ENCODE results near the gene SLC39A11. TPM values are rescaled to one million over a fixed set of nuclear protein-coding genes. Genes with fewer than 3 reads are reported as not detected.
"Not testable (repeated sequence)": the region's sequence is repeated elsewhere in the genome, so short reads cannot be mapped to it uniquely, and the experiment has no call there.

Gene SLC39A11
- total RNA-seq, 1 donor from 2014 or later, result 14.2 TPM

DNA sequence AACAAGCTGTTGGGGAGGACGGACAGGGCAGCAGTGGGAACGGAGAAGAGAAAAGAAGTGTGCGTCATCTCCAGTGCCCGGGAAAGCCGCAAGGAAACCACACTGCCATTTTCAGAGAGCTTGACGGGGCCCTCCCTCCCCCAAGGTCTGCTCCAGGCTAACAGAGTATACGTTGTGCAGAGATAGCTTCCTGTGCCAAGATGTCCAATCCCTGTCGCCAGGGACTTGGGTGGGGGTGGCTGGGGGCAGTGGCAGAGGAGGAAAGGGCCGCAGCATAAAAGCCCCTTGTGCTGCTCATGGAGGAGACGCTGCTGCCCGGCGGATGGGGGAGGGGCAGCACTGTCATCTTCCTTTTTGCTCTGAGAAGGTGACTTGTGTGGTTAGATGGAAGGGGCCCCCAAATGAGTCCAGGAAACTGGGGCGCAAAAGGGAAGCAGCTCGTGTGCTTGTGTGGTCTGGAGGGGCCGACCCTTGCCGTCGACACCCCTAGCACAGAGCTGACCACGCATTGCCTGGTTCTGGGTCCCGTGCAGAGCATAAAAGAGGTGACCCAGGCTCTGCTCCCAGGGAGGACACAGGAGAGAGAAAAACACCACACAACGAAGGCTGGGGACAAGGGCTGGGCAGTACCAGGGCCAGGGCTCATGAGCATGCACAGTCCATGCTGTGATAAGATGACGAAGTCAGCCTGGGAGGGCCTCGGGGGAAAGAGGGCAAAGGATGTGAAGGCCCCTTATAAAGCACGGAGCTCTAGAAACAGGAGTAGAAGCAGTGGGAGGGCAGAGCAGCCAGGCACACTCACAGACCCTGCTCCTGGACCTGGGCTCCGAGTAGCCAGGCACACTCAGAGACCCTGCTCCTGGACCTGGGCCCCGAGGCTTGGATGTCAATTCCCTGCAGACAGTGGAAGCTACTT is 372.7 kb downstream of the SLC39A11 start:
- DNase-seq (ENCODE audit: low read depth, low spot score), result no peak

DNA sequence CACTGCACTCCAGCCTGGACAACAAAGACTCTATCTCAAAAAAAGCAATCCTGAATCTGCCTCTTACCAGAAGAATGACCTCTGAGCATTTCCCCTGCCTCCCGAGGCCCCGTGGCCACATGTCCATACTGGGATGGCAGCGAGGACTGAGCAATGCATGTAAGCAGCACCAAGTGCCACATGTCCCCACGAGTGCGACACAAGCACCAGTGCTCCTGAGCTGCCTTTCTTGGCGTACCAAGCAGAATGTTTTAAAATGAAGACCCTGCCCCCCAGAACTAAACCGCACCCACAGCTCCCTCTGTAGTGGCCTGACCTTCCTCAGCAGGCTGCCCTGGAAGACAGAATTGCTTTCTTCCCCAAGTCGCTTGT is 373.3 kb downstream of the SLC39A11 start:
- DNase-seq (ENCODE audit: low read depth, low spot score), result no peak

GRCh38 chr17:72717676-72718075 is 374.8 kb downstream of the SLC39A11 start:
- no peak for DNase-seq (ENCODE audit: low read depth, low spot score)

- no peak for DNase-seq (ENCODE audit: low read depth, low spot score)
Observed at GRCh38 chr17:72717276-72717675, 375.2 kb downstream of the SLC39A11 start.

- peak; percentile 19 for DNase-seq (ENCODE audit: low read depth, low spot score)
Observed at GRCh38 chr17:72715906-72716572, 376.4 kb downstream of the SLC39A11 start.

DNA sequence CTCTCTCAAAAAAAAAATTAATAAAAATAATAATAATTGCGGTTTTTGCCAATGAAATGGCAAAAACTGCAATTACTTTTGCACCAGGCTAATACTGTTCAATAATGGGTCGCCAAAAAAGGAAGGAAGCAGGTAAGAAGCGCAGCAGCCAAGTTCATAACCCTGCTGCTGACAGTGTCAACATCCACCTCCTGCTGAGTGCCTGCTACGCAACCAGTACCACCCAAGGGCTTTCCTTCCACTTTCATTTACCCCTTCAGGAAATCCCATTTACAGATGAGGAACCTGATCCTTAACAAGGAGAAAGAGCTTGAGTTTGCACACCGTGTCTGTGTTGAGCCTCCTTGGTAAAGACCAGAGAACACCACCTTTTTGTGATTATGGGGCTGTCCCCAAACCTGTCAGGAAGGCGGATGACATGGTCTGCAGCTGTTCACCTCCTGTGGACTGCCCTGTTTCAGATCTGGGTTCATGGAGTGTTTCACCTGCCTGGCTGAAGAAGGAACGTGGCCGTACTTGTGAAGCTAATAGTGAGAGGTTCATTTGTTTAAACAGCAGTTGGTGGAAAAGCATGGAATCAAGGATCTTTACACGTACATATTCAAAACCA is 378.0 kb downstream of the SLC39A11 start:
- no peak for DNase-seq (ENCODE audit: low read depth, low spot score)

GRCh38 chr17:72713701-72714100 is 378.8 kb downstream of the SLC39A11 start:
- no peak for DNase-seq (ENCODE audit: low read depth, low spot score)

DNA sequence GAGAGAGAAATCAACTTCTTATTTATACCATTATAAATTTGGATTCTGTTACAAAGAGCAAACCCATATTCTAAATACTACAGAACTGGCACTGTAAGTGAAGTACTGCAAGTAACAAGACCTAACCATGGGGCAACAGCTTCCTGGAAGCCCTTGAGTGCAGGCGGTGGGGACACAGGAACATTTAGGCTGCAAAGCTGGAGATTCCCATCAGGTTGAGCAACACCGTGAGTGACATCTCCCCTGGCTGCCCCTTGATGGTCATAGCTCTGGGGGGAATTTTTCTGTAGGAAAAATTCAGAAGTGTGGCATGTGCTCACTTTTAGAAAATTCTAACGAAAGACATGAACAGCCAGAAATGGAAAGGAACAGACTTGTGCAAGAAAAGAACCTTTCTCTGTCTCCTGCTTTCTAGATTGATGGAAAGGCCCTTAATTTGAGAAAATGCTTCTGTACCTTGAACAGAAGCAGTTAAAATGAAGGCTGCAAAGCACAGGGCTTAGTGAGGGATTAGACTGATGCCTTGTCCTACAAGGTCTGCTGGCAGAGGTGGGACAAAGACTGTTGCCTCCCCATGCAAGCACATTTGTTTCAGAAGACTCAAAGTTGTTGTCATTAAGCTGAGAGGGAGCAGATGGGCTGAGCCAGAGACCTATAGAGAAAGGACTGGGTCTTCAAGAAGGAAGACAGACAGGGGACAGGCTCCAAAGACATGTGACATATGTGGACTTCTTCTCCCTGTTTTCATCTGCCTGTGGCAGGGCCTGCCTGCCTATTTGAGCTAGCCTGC is 380.8 kb downstream of the SLC39A11 start:
- DNase-seq (ENCODE audit: low read depth, low spot score), result no peak

DNA sequence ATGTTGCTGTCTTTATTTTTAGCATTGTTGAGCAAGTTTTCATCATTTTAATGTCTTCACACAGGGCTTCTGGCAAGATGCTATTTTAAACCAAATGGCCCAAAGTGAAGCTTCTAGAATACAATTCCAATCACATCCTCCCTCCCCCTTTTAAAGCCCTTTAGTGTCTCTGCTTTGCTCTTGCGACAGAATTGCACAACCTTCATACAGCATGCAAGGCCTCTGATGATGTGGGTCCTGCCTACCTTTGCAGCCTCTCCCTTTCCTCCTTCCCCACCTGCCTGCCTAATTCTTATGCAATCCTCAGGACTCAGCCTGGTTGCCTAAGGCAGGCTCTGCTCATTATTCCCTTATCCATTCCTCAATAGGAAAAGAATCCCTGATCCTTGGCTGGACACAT is 381.7 kb downstream of the SLC39A11 start:
- DNase-seq (ENCODE audit: low read depth, low spot score), result no peak

GRCh38 chr17:72710202-72710601 is 382.3 kb downstream of the SLC39A11 start:
- no peak for DNase-seq (ENCODE audit: low read depth, low spot score)

DNA sequence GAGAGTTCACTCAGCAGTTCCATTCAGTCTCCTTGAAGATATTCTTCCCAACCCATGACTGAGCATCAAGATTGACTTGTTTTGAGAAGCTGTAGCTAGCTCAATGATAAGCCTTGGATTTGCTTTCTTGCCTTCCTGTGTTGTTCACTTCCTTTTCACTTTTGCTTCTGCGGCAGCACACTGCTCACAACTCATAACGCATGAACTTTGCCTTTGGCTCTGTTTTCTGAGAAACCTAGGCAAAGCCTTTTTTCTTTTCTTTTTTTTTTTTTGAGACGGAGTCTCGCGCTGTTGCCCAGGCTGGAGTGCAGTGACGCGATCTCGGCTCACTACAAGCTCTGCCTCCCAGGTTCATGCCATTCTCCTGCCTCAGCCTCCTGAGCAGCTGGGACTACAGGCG is 383.8 kb downstream of the SLC39A11 start:
- DNase-seq (ENCODE audit: low read depth, low spot score), result not testable (repeated sequence)

DNA sequence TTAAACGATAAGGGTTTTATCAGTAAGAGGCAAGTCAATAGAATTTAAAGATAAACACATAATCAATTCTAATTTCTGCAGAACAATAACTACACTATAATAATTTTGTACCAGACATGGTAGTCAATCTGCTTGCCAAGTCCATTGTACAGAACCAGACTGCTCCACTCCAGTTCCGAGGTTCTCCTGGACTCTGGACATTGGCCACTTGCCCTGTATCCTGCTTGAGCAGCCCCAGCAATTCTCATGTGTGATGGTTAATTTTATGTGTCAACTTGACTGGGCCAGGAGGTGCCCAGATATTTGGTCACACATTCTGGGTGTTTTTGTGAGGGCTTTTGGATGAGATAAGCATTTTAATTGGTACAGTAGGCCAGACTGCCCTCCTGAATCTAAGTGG is 384.6 kb downstream of the SLC39A11 start:
- DNase-seq (ENCODE audit: low read depth, low spot score), result no peak

DNA sequence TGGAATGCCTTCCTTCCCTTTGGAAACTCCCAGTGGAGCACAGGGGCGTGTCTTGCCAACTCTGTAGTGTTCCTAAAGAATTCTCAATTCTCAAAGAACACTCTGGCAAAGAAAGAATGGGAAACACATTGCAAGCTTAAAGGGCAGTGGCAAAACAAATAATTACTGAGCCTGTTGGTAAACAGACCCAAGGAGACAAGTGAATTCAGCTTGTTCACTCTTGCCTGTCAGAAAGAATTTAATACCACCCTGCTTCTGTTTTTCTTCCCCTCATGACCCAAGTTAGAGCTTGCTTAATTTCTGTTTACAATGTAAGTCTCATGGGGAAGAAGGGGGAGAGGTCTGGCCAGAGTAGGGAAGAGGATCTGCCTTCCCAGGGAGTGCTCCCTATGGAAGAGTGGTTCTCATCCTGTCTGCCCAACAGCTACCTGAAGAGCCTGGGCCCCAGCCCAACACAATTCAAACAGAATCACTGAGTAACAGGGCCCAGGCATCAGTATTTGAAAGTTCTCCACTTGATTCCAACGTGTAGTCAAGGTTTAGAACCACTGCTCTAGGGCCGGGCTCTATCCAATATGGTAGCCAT is 386.0 kb downstream of the SLC39A11 start:
- DNase-seq (ENCODE audit: low read depth, low spot score), result no peak

- DNase-seq (ENCODE audit: low read depth, low spot score), result no peak
Observed at GRCh38 chr17:72705905-72706395, 386.5 kb downstream of the SLC39A11 start.

- DNase-seq (ENCODE audit: low read depth, low spot score), result no peak
Observed at GRCh38 chr17:72702998-72703397, 389.5 kb downstream of the SLC39A11 start.

GRCh38 chr17:72702136-72702735 is 390.3 kb downstream of the SLC39A11 start:
- DNase-seq (ENCODE audit: low read depth, low spot score), result no peak

DNA sequence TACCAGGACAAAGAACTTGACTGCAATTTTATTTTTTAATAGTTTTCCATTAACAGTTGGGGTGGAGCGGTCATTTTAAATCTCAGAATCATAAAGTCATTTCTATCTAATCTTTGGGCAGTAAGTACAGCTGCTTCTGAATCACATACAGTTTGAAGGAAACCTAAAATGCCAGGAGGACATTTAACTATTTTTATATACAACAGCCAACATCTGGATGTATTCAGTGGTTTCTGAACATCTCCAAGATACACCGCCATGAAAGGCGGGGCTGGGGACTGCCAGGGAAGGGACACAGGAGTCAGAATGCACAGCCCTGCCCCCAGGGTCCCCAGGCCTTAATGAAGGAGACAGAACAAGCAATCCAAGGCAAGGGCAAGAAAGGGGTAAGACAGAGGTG is 392.3 kb downstream of the SLC39A11 start:
- DNase-seq (ENCODE audit: low read depth, low spot score), result no peak

DNA sequence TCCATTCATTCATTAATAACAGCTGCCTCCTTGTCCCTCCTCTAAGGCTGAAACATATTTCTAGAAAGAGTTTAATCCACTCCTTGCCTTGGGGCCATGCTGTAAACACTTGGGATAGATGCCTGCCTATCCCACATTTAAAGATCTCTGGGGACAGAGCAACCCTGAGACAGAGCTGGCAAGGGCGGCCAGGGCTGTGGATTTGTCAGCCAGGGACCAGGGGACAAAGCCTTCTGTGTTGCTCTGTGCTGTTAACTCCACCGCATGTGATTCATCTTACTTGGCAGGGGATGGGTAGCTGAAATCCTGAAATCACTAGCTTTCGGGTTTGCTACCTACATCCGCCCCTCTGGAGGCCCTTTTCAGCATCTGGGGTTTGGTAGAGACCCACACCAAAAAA is 392.9 kb downstream of the SLC39A11 start:
- no peak for DNase-seq (ENCODE audit: low read depth, low spot score)

GRCh38 chr17:72697602-72698146 is 394.8 kb downstream of the SLC39A11 start:
- no peak for DNase-seq (ENCODE audit: low read depth, low spot score)

- DNase-seq (ENCODE audit: low read depth, low spot score), result no peak
Observed at GRCh38 chr17:72696721-72697120, 395.8 kb downstream of the SLC39A11 start.

Measured in pulmonary artery endothelial cell (primary cell).